Ovary (tissue), 9 donors: ENCODE results near the gene PHACTR1. TPM values are rescaled to one million over a fixed set of nuclear protein-coding genes. Genes with fewer than 3 reads are reported as not detected.

Experiments used
- DNase-seq, 5 donors: peaks; one replicate each; pipeline ENCODE4 v3.0.0-alpha.2; 2019 to 2020
- H3K27ac ChIP-seq, 2 donors: fragments of 200-600 bp; one replicate each; pipeline versions ENCODE4 v1.5.1 to v1.8.0; 2019 to 2022
- H3K27me3 ChIP-seq: fragments of 200-600 bp; one replicate; pipeline ENCODE4 v1.8.0; 2022
- H3K36me3 ChIP-seq: fragments of 200-600 bp; sonication (generic); one replicate; pipeline ENCODE4 v1.5.1; 2019
- H3K4me1 ChIP-seq: one replicate; pipeline ENCODE4 v1.8.1; 2013; ENCODE audit warnings: mild to moderate bottlenecking, moderate library complexity; ENCODE audit not compliant: insufficient read depth
- H3K4me3 ChIP-seq: fragments of 200-600 bp; sonication (generic); one replicate; pipeline ENCODE4 v1.5.1; 2017
- H3K9me3 ChIP-seq, 2 donors: fragments of 200-600 bp in 1 of 2; sonication (generic) in 1 of 2; one replicate each; pipeline versions ENCODE4 v1.5.1 to v1.8.1; 2013 to 2019; ENCODE audit warnings: mild to moderate bottlenecking in 1 of 2, moderate library complexity in 1 of 2
- CTCF ChIP-seq, 3 donors: fragments of 450-650 bp in 2 of 3; fragments of 200-600 bp in 1 of 3; IDR thresholded peaks; one replicate each; pipeline versions ENCODE4 v1.5.1 to v1.8.0; 2016 to 2022; ENCODE audit warnings: antibody characterized with exemption in 3 of 3, mild to moderate bottlenecking in 1 of 3
- EP300 ChIP-seq: sonication (generic); formaldehyde crosslinking; IDR thresholded peaks from one replicate; pipeline ENCODE4 v1.6.1; 2017; ENCODE audit warnings: antibody characterized with exemption
- POLR2A ChIP-seq: fragments of 450-650 bp; IDR thresholded peaks from one replicate; pipeline ENCODE4 v1.6.1; 2017; ENCODE audit warnings: antibody characterized with exemption, mild to moderate bottlenecking, moderate library complexity
- WGBS, 3 donors: extraction: QIAGEN DNeasy Blood & Tissue Kit in 1 of 3; methylation state at CpG; one replicate each; pipeline versions ENCODE4 v1.1.5 to v1.1.7; 2013 to 2017; 5-methylcytosine and 5-hydroxymethylcytosine counted together
- intact Hi-C, 4 donors: fragments of 100-400 bp; cut with DNase I; formaldehyde crosslinking; loops; one replicate each; pipeline versions ENCODE4 v1.11.0 to v1.15.1; 2022 to 2023
- polyA plus RNA-seq, 2 donors: library from polyadenylated mRNA; stranded (reverse); fragments of 200-250 nt in 1 of 2; fragments of 350-450 nt in 1 of 2; fragmentation: Illumina TruSeq in 1 of 2; extraction: RNeasy Lipid Tissue Mini Kit (QIAGEN cat#74804) in 1 of 2; gene quantifications; one replicate each; pipeline ENCODE4 v1.2.3, GENCODE V29; 2013 to 2014
- total RNA-seq, 7 donors: library from RNA; depleted of rRNA in 2 of 7; stranded (reverse); fragments of >200 nt in 2 of 7; fragmentation: NEBNext Ultra II Directional in 3 of 7; extraction: Animal tissue kit (Norgen Biotek cat#: 25700) in 3 of 7; gene quantifications; one replicate each; pipeline versions ENCODE4 v1.1.0 to v1.2.4, GENCODE V29; 2016 to 2023
- donor health status: DM: no; HTN: no; CAD: no; lungs with moderate emphysema.
- donor health status: DM: no; HTN: no; CAD: no.
- donor health status: Bipolar disorder and iron deficiency.
- donor health status: DM: yes; HTN: yes; CAD: no.
- donor health status: DM: no; HTN: no; CAD: no.
- donor health status: DM: yes; HTN: yes; CAD: no.

Gene PHACTR1
- total and polyA plus RNA-seq, 9 donors: 0.48 to 10.9 (median 3.7) TPM

GRCh38 chr6:12866422-12867029 lies 150.0 kb downstream of the PHACTR1 start:
- Histone ChIP-seq H3K9me3 (no peaks in the 10 kb centered on the region), H3K4me3 (no peak overlapping the region), H3K27me3 (no peaks in the 10 kb centered on the region), H3K4me1 (no peaks in the 10 kb centered on the region), H3K27ac (no peak overlapping the region), H3K36me3 (no peaks in the 10 kb centered on the region)
- intact Hi-C loops: no loop called here
- DNase-seq: no peak
- 78 to 84% (median 80%) methylated on average over 6 of the region's 6 CpGs for WGBS, 3 donors
- TF ChIP-seq EP300 (no peak), POLR2A (no peak), CTCF (IDR thresholded peaks at IDR 0.05) (no peak)

- intact Hi-C loops: no loop called here
- DNase-seq: no peak
- Histone ChIP-seq H3K27ac (no peak overlapping the region), H3K27me3 (no peaks in the 10 kb centered on the region), H3K36me3 (no peaks in the 10 kb centered on the region), H3K4me3 (no peak overlapping the region), H3K4me1 (no peaks in the 10 kb centered on the region), H3K9me3 (no peaks in the 10 kb centered on the region)
- WGBS, 3 donors: 60 to 62% (median 62%) methylated on average over 2 of the region's 2 CpGs
- TF ChIP-seq EP300 (no peak), POLR2A (no peak), CTCF (IDR thresholded peaks at IDR 0.05) (no peak)
These were observed 153.4 kb downstream of the PHACTR1 start for GRCh38 chr6:12869816-12870432.

GRCh38 chr6:12873691-12874090 lies 157.1 kb downstream of the PHACTR1 start:
- no peaks in the 10 kb centered on the region for H3K27me3 ChIP-seq
- intact Hi-C loops: no loop called here
- peaks cover 0 to 2% of the 10 kb centered on the region in 2 donors for H3K9me3 ChIP-seq
- no peak for TF ChIP-seq CTCF (IDR thresholded peaks at IDR 0.05)
- TF ChIP-seq POLR2A: no peak
- no peak for TF ChIP-seq EP300
- no peak overlapping the region for H3K27ac ChIP-seq
- no peak overlapping the region for H3K4me3 ChIP-seq
- no peaks in the 10 kb centered on the region for H3K4me1 ChIP-seq
- no peaks in the 10 kb centered on the region for H3K36me3 ChIP-seq
- DNase-seq: no peak

GRCh38 chr6:12875051-12875450 lies 158.5 kb downstream of the PHACTR1 start:
- Histone ChIP-seq H3K36me3 (no peaks in the 10 kb centered on the region), H3K27ac (no peak overlapping the region), H3K27me3 (no peaks in the 10 kb centered on the region), H3K4me3 (no peak overlapping the region), H3K4me1 (no peaks in the 10 kb centered on the region), H3K9me3 (peaks cover 0 to 2% of the 10 kb centered on the region in 2 donors)
- no peak for DNase-seq
- TF ChIP-seq CTCF (IDR thresholded peaks at IDR 0.05) (no peak), POLR2A (no peak), EP300 (no peak)
- WGBS, 3 donors: 77 to 82% (median 80%) methylated on average over 6 of the region's 6 CpGs
- intact Hi-C loops: no loop called here
